MCF 10A (cell line): ENCODE measurements around the gene NR1H4. TPM values are rescaled to one million over a fixed set of nuclear protein-coding genes. Genes with fewer than 3 reads are reported as not detected.

Experiments used
- BruUV-seq: library from RNA; stranded (reverse); fragments of 400-500 nt; replicated peaks from 2 replicates; lab custom pipeline; 2021; lab: Mats Ljungman, UMichigan
- CTCF ChIA-PET: fragments of 300-600 bp; sonication (Branson Sonifier 250); formaldehyde crosslinking; extraction: SDS; loops from one replicate; lab custom pipeline; 2021; ENCODE audit warnings: antibody characterized with exemption, inconsistent platforms; lab: Yijun Ruan, JAX
- POLR2A ChIA-PET: fragments of 300-600, 350-650 bp; sonication (Branson Sonifier 250); formaldehyde crosslinking; extraction: SDS; loops from one replicate; lab custom pipeline; 2020; ENCODE audit warnings: antibody characterized with exemption, inconsistent platforms; lab: Yijun Ruan, JAX
- DNase-seq: peaks from one replicate; pipeline ENCODE4 v3.0.0-alpha.2; 2018; ENCODE audit not compliant: unreplicated experiment
- H3K27ac Mint-ChIP-seq: one replicate; pipeline ENCODE4 v1.8.0; 2022; ENCODE audit warnings: mild to moderate bottlenecking, low read depth, mixed read lengths; ENCODE audit not compliant: unreplicated experiment
- H3K27me3 Mint-ChIP-seq: one replicate; pipeline ENCODE4 v1.8.0; 2022; ENCODE audit warnings: mixed read lengths; ENCODE audit not compliant: insufficient read depth, unreplicated experiment
- H3K36me3 Mint-ChIP-seq: one replicate; pipeline ENCODE4 v1.8.0; 2022; ENCODE audit warnings: mild to moderate bottlenecking, moderate library complexity, mixed read lengths; ENCODE audit not compliant: insufficient read depth, unreplicated experiment
- H3K4me1 Mint-ChIP-seq: one replicate; pipeline ENCODE4 v1.8.0; 2022; ENCODE audit warnings: mixed read lengths; ENCODE audit not compliant: insufficient read depth, unreplicated experiment
- H3K4me3 Mint-ChIP-seq: one replicate; pipeline ENCODE4 v1.8.0; 2022; ENCODE audit warnings: mild to moderate bottlenecking, moderate library complexity, mixed read lengths; ENCODE audit not compliant: unreplicated experiment
- H3K9me3 Mint-ChIP-seq: one replicate; pipeline ENCODE4 v1.8.0; 2022; ENCODE audit warnings: mixed read lengths; ENCODE audit not compliant: unreplicated experiment
- CTCF ChIP-seq: fragments of 200-600 bp; IDR thresholded peaks from one replicate; pipeline ENCODE4 v1.8.0; 2022; ENCODE audit warnings: antibody characterized with exemption, mild to moderate bottlenecking; ENCODE audit not compliant: unreplicated experiment
- intact Hi-C: fragments of 100-400 bp; cut with micrococcal nuclease; formaldehyde crosslinking; loops from 2 replicates; pipeline ENCODE4 v1.14.1; 2022
- total RNA-seq: library from RNA; stranded (reverse); gene quantifications from 2 replicates; pipeline ENCODE4 v1.2.3, GENCODE V29; 2022

NR1H4 gene
- total RNA-seq, 1 experiment from 2014 or later, result not detected

- Mint-ChIP-seq H3K4me1 (no peaks in the 10 kb centered on the region), H3K27ac (no peak overlapping the region), H3K4me3 (no peak overlapping the region), H3K36me3 (peaks cover 14% of the 10 kb centered on the region), H3K27me3 (no peaks in the 10 kb centered on the region), H3K9me3 (peaks cover 1% of the 10 kb centered on the region)
- no TSS peak for BruUV-seq
- DNase-seq, result no peak
- no peak for TF ChIP-seq CTCF
- CTCF ChIA-PET, result no interaction called here
- intact Hi-C loops, result no loop called here
- POLR2A ChIA-PET, result no interaction called here
Measured at GRCh38 chr12:100612606-100613005, 138.9 kb downstream of the NR1H4 start.

Other genes with a start within 250 kb of the NR1H4 start
- 0.52 and 1.4 TPM in 2 replicates for gene DEPDC4, start 206.8 kb upstream of the NR1H4 start, total RNA-seq
- 47.5 and 52.8 TPM in 2 replicates for gene SCYL2, start 206.7 kb upstream of the NR1H4 start, total RNA-seq
- not detected in 2 replicates for gene SLC17A8, start 116.8 kb upstream of the NR1H4 start, total RNA-seq
- gene GAS2L3, start 99.8 kb downstream of the NR1H4 start, total RNA-seq, result 29.9 and 32.6 TPM in 2 replicates